ENCODE measurements around the gene CMSS1.

CMSS1 gene

DNA sequence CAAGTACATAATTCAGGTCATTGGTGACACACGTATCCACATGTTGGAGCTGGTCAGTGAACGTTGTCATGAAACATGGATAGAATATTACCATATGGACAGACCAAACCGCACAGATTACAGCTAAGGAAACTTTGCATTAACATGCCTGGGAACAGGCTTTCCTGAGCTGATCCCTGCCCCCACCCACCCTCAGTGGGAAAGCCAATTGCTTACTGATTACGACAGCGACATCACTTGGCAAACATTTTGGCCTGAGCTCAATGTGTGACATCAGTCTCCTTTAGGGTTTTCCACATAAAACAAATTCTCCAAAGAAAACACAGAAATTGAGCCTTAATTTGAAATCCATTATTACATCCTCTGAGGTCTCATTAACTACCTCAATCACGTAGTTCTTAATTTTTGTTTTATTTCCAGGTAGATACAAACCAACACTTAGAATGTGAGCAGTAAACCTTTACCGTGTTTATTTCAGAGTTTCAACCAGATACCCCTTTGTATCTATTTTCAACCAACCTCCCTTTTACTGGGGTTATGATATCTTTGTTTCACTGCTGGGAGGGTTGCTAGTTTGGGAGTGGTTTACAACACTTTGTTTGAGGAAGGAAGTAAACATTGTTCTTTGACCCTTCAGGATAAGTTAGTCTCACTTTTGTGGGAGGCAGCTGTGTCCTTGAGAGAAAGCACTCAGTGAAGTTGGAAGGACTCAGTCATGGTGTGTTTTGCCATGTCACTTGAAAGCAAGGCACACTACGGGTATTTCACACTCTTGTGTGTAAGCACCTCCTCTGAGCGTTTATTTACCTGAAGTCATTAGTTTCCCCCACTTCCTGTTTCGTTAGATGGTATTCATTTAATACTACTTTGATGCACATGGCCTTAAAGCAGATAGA is 103.1 kb downstream of the CMSS1 start (continued):
- TF ChIP-seq, protein P1, sequence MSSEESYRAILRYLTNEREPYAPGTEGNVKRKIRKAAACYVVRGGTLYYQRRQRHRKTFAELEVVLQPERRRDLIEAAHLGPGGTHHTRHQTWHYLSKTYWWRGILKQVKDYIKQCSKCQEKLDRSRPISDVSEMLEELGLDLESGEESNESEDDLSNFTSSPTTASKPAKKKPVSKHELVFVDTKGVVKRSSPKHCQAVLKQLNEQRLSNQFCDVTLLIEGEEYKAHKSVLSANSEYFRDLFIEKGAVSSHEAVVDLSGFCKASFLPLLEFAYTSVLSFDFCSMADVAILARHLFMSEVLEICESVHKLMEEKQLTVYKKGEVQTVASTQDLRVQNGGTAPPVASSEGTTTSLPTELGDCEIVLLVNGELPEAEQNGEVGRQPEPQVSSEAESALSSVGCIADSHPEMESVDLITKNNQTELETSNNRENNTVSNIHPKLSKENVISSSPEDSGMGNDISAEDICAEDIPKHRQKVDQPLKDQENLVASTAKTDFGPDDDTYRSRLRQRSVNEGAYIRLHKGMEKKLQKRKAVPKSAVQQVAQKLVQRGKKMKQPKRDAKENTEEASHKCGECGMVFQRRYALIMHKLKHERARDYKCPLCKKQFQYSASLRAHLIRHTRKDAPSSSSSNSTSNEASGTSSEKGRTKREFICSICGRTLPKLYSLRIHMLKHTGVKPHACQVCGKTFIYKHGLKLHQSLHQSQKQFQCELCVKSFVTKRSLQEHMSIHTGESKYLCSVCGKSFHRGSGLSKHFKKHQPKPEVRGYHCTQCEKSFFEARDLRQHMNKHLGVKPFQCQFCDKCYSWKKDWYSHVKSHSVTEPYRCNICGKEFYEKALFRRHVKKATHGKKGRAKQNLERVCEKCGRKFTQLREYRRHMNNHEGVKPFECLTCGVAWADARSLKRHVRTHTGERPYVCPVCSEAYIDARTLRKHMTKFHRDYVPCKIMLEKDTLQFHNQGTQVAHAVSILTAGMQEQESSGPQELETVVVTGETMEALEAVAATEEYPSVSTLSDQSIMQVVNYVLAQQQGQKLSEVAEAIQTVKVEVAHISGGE (tag by site-specific recombination; conservative IDR thresholded peaks at IDR 0.05; ENCODE audit: low read depth): no peak
- no peak for TF ChIP-seq ZNF341 (tag by site-specific recombination; IDR thresholded peaks at IDR 0.05; ENCODE audit: low read depth)
- TF ChIP-seq ZNF658 (tag by site-specific recombination; IDR thresholded peaks at IDR 0.05): no peak
- no peak for TF ChIP-seq SP3 (tag by site-specific recombination; IDR thresholded peaks at IDR 0.05)
- TF ChIP-seq, protein P2, sequence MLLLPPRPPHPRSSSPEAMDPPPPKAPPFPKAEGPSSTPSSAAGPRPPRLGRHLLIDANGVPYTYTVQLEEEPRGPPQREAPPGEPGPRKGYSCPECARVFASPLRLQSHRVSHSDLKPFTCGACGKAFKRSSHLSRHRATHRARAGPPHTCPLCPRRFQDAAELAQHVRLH (tag by site-specific recombination; IDR thresholded peaks at IDR 0.05): peak; percentile 29; the same call in 1 of the 2 replicates
- no peak for TF ChIP-seq ZNF707 (tag by site-specific recombination; IDR thresholded peaks at IDR 0.05)
- no peak for TF ChIP-seq ZNF473 (tag by site-specific recombination; IDR thresholded peaks at IDR 0.05)
- no peak for TF ChIP-seq ZFP3 (tag by site-specific recombination; IDR thresholded peaks at IDR 0.05; ENCODE audit: low read depth)
- TF ChIP-seq ZNF596 (tag by site-specific recombination; IDR thresholded peaks at IDR 0.05): no peak
- TF ChIP-seq ZNF501 (tag by site-specific recombination; IDR thresholded peaks at IDR 0.05): no peak
- no peak for TF ChIP-seq ZNF626 (tag by site-specific recombination; IDR thresholded peaks at IDR 0.05)
- no peak for TF ChIP-seq HOXC10 (CRISPR knock-in tag; IDR thresholded peaks at IDR 0.05)
- TF ChIP-seq ZNF514 (tag by site-specific recombination; IDR thresholded peaks at IDR 0.05): no peak
- TF ChIP-seq ZNF677 (tag by site-specific recombination; IDR thresholded peaks at IDR 0.05): no peak
- TF ChIP-seq ZNF157 (tag by site-specific recombination; IDR thresholded peaks at IDR 0.05): no peak
- peak; percentile 79 for TF ChIP-seq ZNF843 (tag by site-specific recombination; IDR thresholded peaks at IDR 0.05)
- TF ChIP-seq ZFHX2 (tag by site-specific recombination; conservative IDR thresholded peaks at IDR 0.05): no peak
- TF ChIP-seq ZNF366 (tag by site-specific recombination; conservative IDR thresholded peaks at IDR 0.05): peak; percentile 92
- TF ChIP-seq ZSCAN16 (tag by site-specific recombination; IDR thresholded peaks at IDR 0.05): no peak
- TF ChIP-seq TRIM28 (IDR thresholded peaks at IDR 0.05; ENCODE audit: borderline replicate concordance, low read length): no peak
- no peak for TF ChIP-seq ZNF747 (tag by site-specific recombination; IDR thresholded peaks at IDR 0.05)
- no peak for TF ChIP-seq ZNF19 (tag by site-specific recombination; IDR thresholded peaks at IDR 0.05; ENCODE audit: low read depth)
- no peak for TF ChIP-seq MYNN (tag by site-specific recombination; IDR thresholded peaks at IDR 0.05; ENCODE audit: borderline replicate concordance)
- no peak for TF ChIP-seq ZNF654 (tag by site-specific recombination; IDR thresholded peaks at IDR 0.05; ENCODE audit: low read depth)
- TF ChIP-seq, protein P3, sequence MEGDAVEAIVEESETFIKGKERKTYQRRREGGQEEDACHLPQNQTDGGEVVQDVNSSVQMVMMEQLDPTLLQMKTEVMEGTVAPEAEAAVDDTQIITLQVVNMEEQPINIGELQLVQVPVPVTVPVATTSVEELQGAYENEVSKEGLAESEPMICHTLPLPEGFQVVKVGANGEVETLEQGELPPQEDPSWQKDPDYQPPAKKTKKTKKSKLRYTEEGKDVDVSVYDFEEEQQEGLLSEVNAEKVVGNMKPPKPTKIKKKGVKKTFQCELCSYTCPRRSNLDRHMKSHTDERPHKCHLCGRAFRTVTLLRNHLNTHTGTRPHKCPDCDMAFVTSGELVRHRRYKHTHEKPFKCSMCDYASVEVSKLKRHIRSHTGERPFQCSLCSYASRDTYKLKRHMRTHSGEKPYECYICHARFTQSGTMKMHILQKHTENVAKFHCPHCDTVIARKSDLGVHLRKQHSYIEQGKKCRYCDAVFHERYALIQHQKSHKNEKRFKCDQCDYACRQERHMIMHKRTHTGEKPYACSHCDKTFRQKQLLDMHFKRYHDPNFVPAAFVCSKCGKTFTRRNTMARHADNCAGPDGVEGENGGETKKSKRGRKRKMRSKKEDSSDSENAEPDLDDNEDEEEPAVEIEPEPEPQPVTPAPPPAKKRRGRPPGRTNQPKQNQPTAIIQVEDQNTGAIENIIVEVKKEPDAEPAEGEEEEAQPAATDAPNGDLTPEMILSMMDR (tag by site-specific recombination; IDR thresholded peaks at IDR 0.05): no peak
- TF ChIP-seq, protein P4, sequence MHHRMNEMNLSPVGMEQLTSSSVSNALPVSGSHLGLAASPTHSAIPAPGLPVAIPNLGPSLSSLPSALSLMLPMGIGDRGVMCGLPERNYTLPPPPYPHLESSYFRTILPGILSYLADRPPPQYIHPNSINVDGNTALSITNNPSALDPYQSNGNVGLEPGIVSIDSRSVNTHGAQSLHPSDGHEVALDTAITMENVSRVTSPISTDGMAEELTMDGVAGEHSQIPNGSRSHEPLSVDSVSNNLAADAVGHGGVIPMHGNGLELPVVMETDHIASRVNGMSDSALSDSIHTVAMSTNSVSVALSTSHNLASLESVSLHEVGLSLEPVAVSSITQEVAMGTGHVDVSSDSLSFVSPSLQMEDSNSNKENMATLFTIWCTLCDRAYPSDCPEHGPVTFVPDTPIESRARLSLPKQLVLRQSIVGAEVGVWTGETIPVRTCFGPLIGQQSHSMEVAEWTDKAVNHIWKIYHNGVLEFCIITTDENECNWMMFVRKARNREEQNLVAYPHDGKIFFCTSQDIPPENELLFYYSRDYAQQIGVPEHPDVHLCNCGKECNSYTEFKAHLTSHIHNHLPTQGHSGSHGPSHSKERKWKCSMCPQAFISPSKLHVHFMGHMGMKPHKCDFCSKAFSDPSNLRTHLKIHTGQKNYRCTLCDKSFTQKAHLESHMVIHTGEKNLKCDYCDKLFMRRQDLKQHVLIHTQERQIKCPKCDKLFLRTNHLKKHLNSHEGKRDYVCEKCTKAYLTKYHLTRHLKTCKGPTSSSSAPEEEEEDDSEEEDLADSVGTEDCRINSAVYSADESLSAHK (tag by site-specific recombination; IDR thresholded peaks at IDR 0.05): 0 out of 2 replicates have a peak, but pooled peaks have one; percentile 29
- TF ChIP-seq ZNF639 (tag by site-specific recombination; IDR thresholded peaks at IDR 0.05): peak; percentile 40; the same call in 1 of the 2 replicates
- TF ChIP-seq ZNF132 (tag by site-specific recombination; IDR thresholded peaks at IDR 0.05; ENCODE audit: borderline replicate concordance): no peak
- peak; percentile 59 for TF ChIP-seq SP7 (tag by site-specific recombination; IDR thresholded peaks at IDR 0.05)
- no peak for TF ChIP-seq ZNF26 (tag by site-specific recombination; IDR thresholded peaks at IDR 0.05)
